AG09319 (cell line): ENCODE results near the gene FZR1.

Experiments used
- DNase-seq: peaks from one replicate; pipeline ENCODE4 v3.0.0-alpha.2; 2010; ENCODE audit warnings: low read depth; ENCODE audit errors: extremely low read depth
- CTCF ChIP-seq: IDR thresholded peaks from 2 replicates; pipeline ENCODE4 v1.5.1; 2011; ENCODE audit warnings: low read depth, mild to moderate bottlenecking, inconsistent platforms, low read length, moderate library complexity

The FZR1 gene

GRCh38 chr19:3536429-3537100, 30.5 kb downstream of the FZR1 start:
- DNase-seq, result no peak
- TF ChIP-seq CTCF, result no peak

GRCh38 chr19:3537101-3537437, 31.0 kb downstream of the FZR1 start:
- TF ChIP-seq CTCF, result no peak
- DNase-seq, result no peak

GRCh38 chr19:3537438-3538240, 31.5 kb downstream of the FZR1 start:
- DNase-seq, result no peak
- TF ChIP-seq CTCF, result no peak

- TF ChIP-seq CTCF, result no peak
- DNase-seq, result no peak
These were observed 32.3 kb downstream of the FZR1 start for GRCh38 chr19:3538258-3538929.

GRCh38 chr19:3538965-3539755, 33.0 kb downstream of the FZR1 start, which contains the start of gene TEKTIP1:
TEKTIP1 (plus strand) TSS chr19:3539174; CDS start chr19:3539178, 4 bp downstream.
- no peak for DNase-seq
- no peak for TF ChIP-seq CTCF

GRCh38 chr19:3539756-3540118, 33.6 kb downstream of the FZR1 start:
- no peak for DNase-seq
- no peak for TF ChIP-seq CTCF
